ENCODE measurements around the gene SERPINA10. TPM values are rescaled to one million over a fixed set of nuclear protein-coding genes. Genes with fewer than 3 reads are reported as not detected.
"Not testable (repeated sequence)": the region's sequence is repeated elsewhere in the genome, so short reads cannot be mapped to it uniquely, and the experiment has no call there.

The SERPINA10 gene
- total RNA-seq, 2 donors from 2014 or later, result not detected

GRCh38 chr14:94306047-94306978, 13.2 kb upstream of the SERPINA10 start:
- H3K27ac Mint-ChIP-seq, result no peak overlapping the region
- H3K36me3 Mint-ChIP-seq, result peaks cover 14% of the 10 kb centered on the region
- DNase-seq (ENCODE audit: low spot score) (no peak), ATAC-seq (no peak)
- H3K9me3 Mint-ChIP-seq, result peaks cover 7% of the 10 kb centered on the region
- no peak overlapping the region for H3K4me3 Mint-ChIP-seq
- H3K4me1 Mint-ChIP-seq (ENCODE audit: low read depth in 2 of 2), result peaks cover 5 to 8% of the 10 kb centered on the region in 2 donors
- H3K27me3 Mint-ChIP-seq, result peaks cover 6 to 13% of the 10 kb centered on the region in 2 donors

- Mint-ChIP-seq H3K27me3 (peaks cover 6 to 13% of the 10 kb centered on the region in 2 donors), H3K4me1 (ENCODE audit: low read depth in 2 of 2) (peaks cover 5 to 8% of the 10 kb centered on the region in 2 donors), H3K4me3 (no peak overlapping the region), H3K36me3 (peaks cover 14% of the 10 kb centered on the region), H3K9me3 (peaks cover 7% of the 10 kb centered on the region), H3K27ac (no peak overlapping the region)
- peak; percentile 50 to 62 for ATAC-seq
- DNase-seq (ENCODE audit: low spot score), result no peak
Measured at GRCh38 chr14:94305620-94306019, 12.6 kb upstream of the SERPINA10 start.

GRCh38 chr14:94304243-94304642, 11.2 kb upstream of the SERPINA10 start:
- DNase-seq (ENCODE audit: low spot score) (no peak), ATAC-seq (no peak)
- Mint-ChIP-seq H3K4me1 (ENCODE audit: low read depth in 2 of 2) (peaks cover 5 to 8% of the 10 kb centered on the region in 2 donors), H3K4me3 (no peak overlapping the region), H3K27ac (no peak overlapping the region), H3K36me3 (peaks cover 14% of the 10 kb centered on the region), H3K9me3 (peaks cover 7% of the 10 kb centered on the region), H3K27me3 (peaks cover 6 to 13% of the 10 kb centered on the region in 2 donors)

GRCh38 chr14:94303111-94303510, 10.0 kb upstream of the SERPINA10 start:
- no peak for ATAC-seq
- no peak for DNase-seq (ENCODE audit: low spot score)
- no peak overlapping the region for H3K4me3 Mint-ChIP-seq
- peaks cover 4 to 8% of the 10 kb centered on the region in 2 donors for H3K4me1 Mint-ChIP-seq (ENCODE audit: low read depth in 2 of 2)
- H3K27ac Mint-ChIP-seq, result no peak overlapping the region
- peaks cover 9% of the 10 kb centered on the region for H3K36me3 Mint-ChIP-seq
- H3K27me3 Mint-ChIP-seq, result peaks cover 2 to 5% of the 10 kb centered on the region in 2 donors
- peaks cover 3% of the 10 kb centered on the region for H3K9me3 Mint-ChIP-seq

GRCh38 chr14:94298130-94298529, 5.1 kb upstream of the SERPINA10 start:
- no peak overlapping the region for H3K27ac Mint-ChIP-seq
- no peak for DNase-seq (ENCODE audit: low spot score)
- no peaks in the 10 kb centered on the region for H3K9me3 Mint-ChIP-seq
- H3K36me3 Mint-ChIP-seq, result no peaks in the 10 kb centered on the region
- H3K4me3 Mint-ChIP-seq, result no peak overlapping the region
- peaks cover 3 to 7% of the 10 kb centered on the region in 2 donors for H3K27me3 Mint-ChIP-seq
- ATAC-seq, result no peak
- H3K4me1 Mint-ChIP-seq (ENCODE audit: low read depth in 2 of 2), result no peaks in the 10 kb centered on the region

- not testable (repeated sequence) for H3K9me3 Mint-ChIP-seq; DNase-seq (ENCODE audit: low spot score); H3K27me3 Mint-ChIP-seq; ATAC-seq; H3K27ac Mint-ChIP-seq; H3K4me3 Mint-ChIP-seq; H3K4me1 Mint-ChIP-seq (ENCODE audit: low read depth in 2 of 2); H3K36me3 Mint-ChIP-seq
Measured at GRCh38 chr14:94296181-94296545, 3.1 kb upstream of the SERPINA10 start.

- ATAC-seq, result peak in 1 of 2 donors; percentile 17
- Mint-ChIP-seq H3K36me3 (no peaks in the 10 kb centered on the region), H3K4me3 (no peak overlapping the region), H3K4me1 (ENCODE audit: low read depth in 2 of 2) (no peaks in the 10 kb centered on the region), H3K9me3 (no peaks in the 10 kb centered on the region), H3K27me3 (peaks cover 3 to 7% of the 10 kb centered on the region in 2 donors), H3K27ac (no peak overlapping the region)
- no peak for DNase-seq (ENCODE audit: low spot score)
Measured at GRCh38 chr14:94295360-94296180, 2.5 kb upstream of the SERPINA10 start.

GRCh38 chr14:94293578-94293924, 483 bp upstream of the SERPINA10 start:
- Mint-ChIP-seq H3K36me3 (no peaks in the 10 kb centered on the region), H3K4me3 (no peak overlapping the region), H3K9me3 (no peaks in the 10 kb centered on the region), H3K4me1 (ENCODE audit: low read depth in 2 of 2) (no peaks in the 10 kb centered on the region), H3K27ac (no peak overlapping the region), H3K27me3 (peaks cover under 1 to 7% of the 10 kb centered on the region in 2 donors)
- DNase-seq (ENCODE audit: low spot score), result no peak
- ATAC-seq, result no peak

GRCh38 chr14:94292526-94292871, 569 bp downstream of the SERPINA10 start:
- no peaks in the 10 kb centered on the region for H3K9me3 Mint-ChIP-seq

GRCh38 chr14:94291906-94292525, 1.1 kb downstream of the SERPINA10 start:
- peaks cover 9 to 18% of the 10 kb centered on the region in 2 donors for H3K27me3 Mint-ChIP-seq
- DNase-seq (ENCODE audit: low spot score) (no peak), ATAC-seq (no peak)
- H3K9me3 Mint-ChIP-seq, result no peaks in the 10 kb centered on the region
- no peaks in the 10 kb centered on the region for H3K36me3 Mint-ChIP-seq
- no peak overlapping the region for H3K4me3 Mint-ChIP-seq
- H3K4me1 Mint-ChIP-seq (ENCODE audit: low read depth in 2 of 2), result no peaks in the 10 kb centered on the region
- H3K27ac Mint-ChIP-seq, result no peak overlapping the region

More at GRCh38 chr14:94292526-94292871, 569 bp downstream of the SERPINA10 start:
- peaks cover 5 to 13% of the 10 kb centered on the region in 2 donors for H3K27me3 Mint-ChIP-seq
- no peak for DNase-seq (ENCODE audit: low spot score)
- H3K27ac Mint-ChIP-seq, result no peak overlapping the region
- H3K36me3 Mint-ChIP-seq, result no peaks in the 10 kb centered on the region
- ATAC-seq, result no peak
- no peak overlapping the region for H3K4me3 Mint-ChIP-seq
- H3K4me1 Mint-ChIP-seq (ENCODE audit: low read depth in 2 of 2), result no peaks in the 10 kb centered on the region

GRCh38 chr14:94291159-94291905, 1.7 kb downstream of the SERPINA10 start:
- DNase-seq (ENCODE audit: low spot score), result no peak

GRCh38 chr14:94290197-94290596, 2.9 kb downstream of the SERPINA10 start:
- H3K4me3 Mint-ChIP-seq, result no peak overlapping the region
- H3K4me1 Mint-ChIP-seq (ENCODE audit: low read depth in 2 of 2), result no peaks in the 10 kb centered on the region
- ATAC-seq (no peak), DNase-seq (ENCODE audit: low spot score) (no peak)
- no peaks in the 10 kb centered on the region for H3K36me3 Mint-ChIP-seq
- no peak overlapping the region for H3K27ac Mint-ChIP-seq
- H3K9me3 Mint-ChIP-seq, result no peaks in the 10 kb centered on the region
- H3K27me3 Mint-ChIP-seq, result peaks cover 12 to 21% of the 10 kb centered on the region in 2 donors

More at GRCh38 chr14:94291159-94291905, 1.7 kb downstream of the SERPINA10 start:
- no peak overlapping the region for H3K4me3 Mint-ChIP-seq
- no peaks in the 10 kb centered on the region for H3K36me3 Mint-ChIP-seq
- no peaks in the 10 kb centered on the region for H3K4me1 Mint-ChIP-seq (ENCODE audit: low read depth in 2 of 2)
- no peak for ATAC-seq
- H3K9me3 Mint-ChIP-seq, result no peaks in the 10 kb centered on the region
- H3K27me3 Mint-ChIP-seq, result peaks cover 9 to 13% of the 10 kb centered on the region in 2 donors
- H3K27ac Mint-ChIP-seq, result no peak overlapping the region
